SH-SY5Y (cell line): Measurements from ENCODE around the gene ADNP.

Experiments
- GATA2 ChIP-seq: IDR thresholded peaks from 2 replicates; pipeline ENCODE4 v1.6.1; 2011; ENCODE audit warnings: mild to moderate bottlenecking, low read depth, low read length
- GATA3 ChIP-seq: IDR thresholded peaks from 2 replicates; pipeline ENCODE4 v1.6.1; 2011; ENCODE audit warnings: low read depth, mild to moderate bottlenecking, low read length, moderate library complexity

The ADNP gene

GRCh38 chr20:50931306-50932015, at the start of gene ADNP:
TSS of gene ADNP (minus strand) at chr20:50931437. CDS start at chr20:50903996, 27,441 bp downstream.
- TF ChIP-seq GATA2 (no peak; the same call in 1 of the 2 replicates), GATA3 (no peak)

GRCh38 chr20:50980071-50980681, 48.9 kb upstream of the ADNP start:
- TF ChIP-seq GATA2 (no peak), GATA3 (no peak)

- TF ChIP-seq GATA2 = no peak
- no peak for TF ChIP-seq GATA3
These were observed 46.1 kb upstream of the ADNP start for GRCh38 chr20:50977066-50978021.

- no peak for TF ChIP-seq GATA2
- no peak for TF ChIP-seq GATA3
These were observed 44.6 kb upstream of the ADNP start for GRCh38 chr20:50975701-50976330.

GRCh38 chr20:50969912-50970311, 38.7 kb upstream of the ADNP start:
- TF ChIP-seq GATA3 = no peak
- TF ChIP-seq GATA2 = no peak

GRCh38 chr20:50969435-50969834, 38.2 kb upstream of the ADNP start:
- TF ChIP-seq GATA2 (no peak), GATA3 (no peak)

GRCh38 chr20:50968289-50968688, 37.1 kb upstream of the ADNP start:
- no peak for TF ChIP-seq GATA3
- no peak for TF ChIP-seq GATA2

GRCh38 chr20:50967586-50967985, 36.3 kb upstream of the ADNP start:
- TF ChIP-seq GATA2 (no peak), GATA3 (no peak)

GRCh38 chr20:50959543-50960126, 28.4 kb upstream of the ADNP start:
- TF ChIP-seq GATA3 (no peak), GATA2 (no peak)

GRCh38 chr20:50958615-50959542, 27.6 kb upstream of the ADNP start, which contains the start of gene MOCS3:
TSS of gene MOCS3 (plus strand) at chr20:50958818. CDS start at chr20:50958843, 25 bp downstream.
- TF ChIP-seq GATA2 (no peak), GATA3 (no peak)

GRCh38 chr20:50957798-50958614, 26.8 kb upstream of the ADNP start, which contains the start of gene DPM1:
TSS of gene DPM1 (minus strand) at chr20:50958532. CDS start at chr20:50958523, 9 bp downstream.
- no peak for TF ChIP-seq GATA2
- no peak for TF ChIP-seq GATA3

GRCh38 chr20:50957276-50957675, 26.0 kb upstream of the ADNP start:
- TF ChIP-seq GATA2 = no peak
- no peak for TF ChIP-seq GATA3
